ENCODE data around the gene METTL8. TPM values are rescaled to one million over a fixed set of nuclear protein-coding genes. Genes with fewer than 3 reads are reported as not detected.

The METTL8 gene
- total RNA-seq, 1 experiment from 2014 or later, result 27.7 TPM

DNA sequence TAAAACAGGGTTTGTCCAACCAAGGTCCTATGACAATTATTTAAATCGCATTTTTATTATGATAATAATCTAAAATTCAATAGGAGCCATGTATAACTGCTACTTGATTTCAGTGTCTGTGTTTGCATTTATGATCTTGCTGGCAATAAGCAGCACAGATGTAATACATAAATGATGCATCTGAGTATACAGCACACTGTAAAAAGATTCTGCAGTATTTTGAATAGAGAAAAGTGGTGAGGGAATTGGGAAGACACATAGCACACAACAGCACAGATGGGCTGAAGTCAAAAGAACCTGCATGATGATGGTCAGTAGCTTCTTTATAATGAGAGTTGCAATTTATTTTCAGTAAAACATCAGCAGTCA is 26.1 kb downstream of the METTL8 start:
- no TSS peak for BruUV-seq (replicated peaks)
- Histone ChIP-seq H3K9me3 (ENCODE audit: control insufficient read depth, insufficient read depth, low read depth, low read length) (peaks cover 5% of the 10 kb centered on the region; the same call in 1 of the 2 replicates), H3K4me3 (ENCODE audit: low read depth in 2 of 2, low read length in 2 of 2) (no peak overlapping the region), H3K36me3 (ENCODE audit: control insufficient read depth, insufficient read depth, low read length) (no peaks in the 10 kb centered on the region), H3K27me3 (ENCODE audit: control insufficient read depth, insufficient read depth, low read length) (no peaks in the 10 kb centered on the region), H3K27ac (ENCODE audit: low read length) (no peak overlapping the region), H3K4me1 (ENCODE audit: control insufficient read depth, insufficient read depth, low read length) (peaks cover 9% of the 10 kb centered on the region; the same call in 1 of the 2 replicates)
- no peak for DNase-seq (ENCODE audit: low read depth, low spot score)
- ATAC-seq, result no peak
- TF ChIP-seq CTCF (IDR thresholded peaks at IDR 0.05) (no peak), REST (IDR thresholded peaks at IDR 0.05; ENCODE audit: insufficient read depth in 1 of 2, low read depth in 2 of 2, low read length in 1 of 2) (no peak), TCF7L2 (IDR thresholded peaks at IDR 0.05; ENCODE audit: low read depth, low read length) (no peak), SIN3A (IDR thresholded peaks at IDR 0.05; ENCODE audit: borderline replicate concordance, insufficient read depth, low read depth, low read length) (no peak), POLR2AphosphoS5 (IDR thresholded peaks at IDR 0.05; ENCODE audit: low read depth, low read length) (no peak)
- intact Hi-C loops (cut with micrococcal nuclease; ENCODE audit: unreplicated experiment), result no loop called here
- POLR2A ChIA-PET, result no interaction called here
- CTCF ChIA-PET, result no interaction called here
- in situ Hi-C loops (cut with HindIII; ENCODE audit: low pct_unique_long_range_greater_than_20kb, low sequenced_read_pairs), result no loop called here

- ATAC-seq (no peak), DNase-seq (ENCODE audit: low read depth, low spot score) (no peak)
- no peaks in the 10 kb centered on the region for H3K36me3 ChIP-seq (ENCODE audit: control insufficient read depth, insufficient read depth, low read length)
- in situ Hi-C loops (cut with HindIII; ENCODE audit: low pct_unique_long_range_greater_than_20kb, low sequenced_read_pairs), result no loop called here
- peaks cover 9% of the 10 kb centered on the region; the same call in 1 of the 2 replicates for H3K4me1 ChIP-seq (ENCODE audit: control insufficient read depth, insufficient read depth, low read length)
- H3K27me3 ChIP-seq (ENCODE audit: control insufficient read depth, insufficient read depth, low read length), result no peaks in the 10 kb centered on the region
- ChIA-PET POLR2A (no interaction called here), CTCF (no interaction called here)
- peaks cover 5% of the 10 kb centered on the region; the same call in 1 of the 2 replicates for H3K9me3 ChIP-seq (ENCODE audit: control insufficient read depth, insufficient read depth, low read depth, low read length)
- TF ChIP-seq SIN3A (IDR thresholded peaks at IDR 0.05; ENCODE audit: borderline replicate concordance, insufficient read depth, low read depth, low read length) (no peak), POLR2AphosphoS5 (IDR thresholded peaks at IDR 0.05; ENCODE audit: low read depth, low read length) (no peak), REST (IDR thresholded peaks at IDR 0.05; ENCODE audit: insufficient read depth in 1 of 2, low read depth in 2 of 2, low read length in 1 of 2) (no peak), CTCF (IDR thresholded peaks at IDR 0.05) (no peak)
- H3K4me3 ChIP-seq (ENCODE audit: low read depth in 2 of 2, low read length in 2 of 2), result no peak overlapping the region
- no TSS peak for BruUV-seq (replicated peaks)
- no peak overlapping the region for H3K27ac ChIP-seq (ENCODE audit: low read length)
- intact Hi-C loops (cut with micrococcal nuclease; ENCODE audit: unreplicated experiment), result no loop called here
Measured at GRCh38 chr2:171407030-171407675, 26.6 kb downstream of the METTL8 start.
